ENCODE data around the gene GYG2. TPM values are rescaled to one million over a fixed set of nuclear protein-coding genes. Genes with fewer than 3 reads are reported as not detected.

GYG2 gene
- total and polyA plus RNA-seq, 2 of the 13 experiments (the other 11 are each of a cell fraction or from before 2014, with no cell fraction given), result 20.0 to 24.3 TPM

DNA sequence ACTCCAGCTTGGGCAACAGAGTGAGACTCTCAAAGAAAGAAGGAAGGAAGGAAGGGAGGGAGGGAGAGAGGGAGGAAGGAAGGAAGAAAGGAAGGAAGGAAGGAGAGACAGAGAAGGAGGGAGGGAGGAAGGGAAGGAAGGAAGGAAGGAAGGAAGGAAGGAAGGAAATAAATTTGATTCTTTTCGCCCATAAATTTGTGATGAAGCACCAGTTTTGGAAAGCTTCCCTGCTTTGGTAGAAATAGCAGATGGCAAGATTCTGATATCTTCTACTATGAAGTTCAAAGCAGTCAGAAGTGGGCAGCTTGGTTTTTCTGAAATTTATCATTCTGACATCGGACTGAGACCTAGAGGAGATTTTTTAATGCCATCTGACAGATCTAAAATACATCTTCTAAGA, 11.7 kb upstream of the GYG2 start (continued):
- TF ChIP-seq ZNF713 (CRISPR knock-in tag; IDR thresholded peaks at IDR 0.05) (no peak), SNAPC4 (CRISPR knock-in tag; IDR thresholded peaks at IDR 0.05) (no peak)

DNA sequence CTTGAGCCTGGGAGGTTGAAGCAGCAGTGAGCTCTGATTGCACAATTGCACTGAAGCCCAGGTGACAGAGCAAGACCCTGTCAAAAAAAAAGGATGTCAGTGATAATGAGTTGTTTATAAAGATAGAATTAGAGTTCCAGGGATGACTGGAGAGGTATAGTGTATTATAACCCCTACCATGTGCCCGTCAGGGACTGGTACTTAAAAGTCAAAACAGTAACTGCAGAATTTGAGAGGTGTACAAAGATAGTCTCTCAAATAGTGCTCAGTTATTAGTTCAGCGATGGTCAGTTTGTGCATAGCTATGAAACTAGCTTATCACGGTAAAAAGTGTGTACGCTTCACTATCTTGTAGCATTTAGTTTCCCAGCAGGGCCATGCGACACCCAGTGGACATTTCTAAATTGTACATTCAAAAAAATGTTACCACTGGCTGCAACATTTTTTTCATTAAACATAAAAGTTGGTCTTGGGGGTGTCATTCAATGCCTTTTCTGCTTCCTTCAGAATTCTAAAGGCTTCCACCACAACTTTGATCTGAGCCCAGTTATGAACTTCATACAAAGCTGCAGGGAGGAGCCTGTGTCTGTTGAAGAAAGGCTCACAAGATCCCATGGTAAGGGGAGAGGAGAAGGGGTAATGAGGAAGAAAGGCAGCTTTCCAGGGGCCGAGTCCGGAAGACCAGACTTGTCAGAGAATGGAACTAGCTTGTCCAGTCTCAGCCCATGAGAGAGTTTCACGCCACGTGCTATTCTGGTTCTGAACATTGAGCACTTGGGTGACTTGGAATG, 9.2 kb upstream of the GYG2 start:
- H3K27me3 ChIP-seq (ENCODE audit: control insufficient read depth in 1 of 2, insufficient read depth in 2 of 2, low read length in 2 of 2), result no peaks in the 10 kb centered on the region
- no peak overlapping the region for H3K27ac ChIP-seq (ENCODE audit: extremely low read length, insufficient read depth, low read length)
- H3K79me2 ChIP-seq (ENCODE audit: insufficient read depth, low read length), result no peaks in the 10 kb centered on the region
- no TSS peak for BruUV-seq (replicated peaks)
- intact Hi-C loops (cut with micrococcal nuclease; ENCODE audit: unreplicated experiment), result no loop called here
- in situ Hi-C loops (cut with HindIII; ENCODE audit: extremely low pct_ligation_motif_present, low pct_unique_long_range_greater_than_20kb), result loop anchor here (5.0 kb wide), 1 partner anchor 177 kb away; no protein-coding TSS in a partner anchor
- peaks cover 6% of the 10 kb centered on the region for H3K4me1 ChIP-seq (ENCODE audit: insufficient read depth, low read length)
- no peaks in the 10 kb centered on the region for H3K36me3 ChIP-seq (replicated peaks in 1 of 2; ENCODE audit: control insufficient read depth in 1 of 2, insufficient read depth in 2 of 2, low read length in 2 of 2)
- CTCF ChIA-PET (ENCODE audit: low intra/inter-chr PET ratio, low total read pairs), result no interaction called here
- no peaks in the 10 kb centered on the region for H3K9me3 ChIP-seq (ENCODE audit: low read length)
- no peaks in the 10 kb centered on the region for H4K20me1 ChIP-seq (ENCODE audit: insufficient read depth, low read length)
- POLR2A ChIA-PET, result no interaction called here
- no peak overlapping the region for H2AFZ ChIP-seq (ENCODE audit: low read length)
- H3K9ac ChIP-seq (ENCODE audit: insufficient read depth, low read depth, low read length), result no peak overlapping the region
- ATAC-seq, result peak; percentile 63
- H3K4me3 ChIP-seq (replicated peaks in 1 of 3; ENCODE audit: insufficient read depth in 1 of 3, low read depth in 2 of 3, low read length in 3 of 3), result no peak overlapping the region
- peak; percentile 9 for DNase-seq (ENCODE audit: low spot score)
- H3K4me2 ChIP-seq (ENCODE audit: low read depth, low read length), result peak overlapping the region; percentile 37
- WGBS (ENCODE audit: low lambda C conversion rate), result 9% methylated on average over 9 of the region's 9 CpGs
- FAIRE-seq, result peak; percentile 82
- TF ChIP-seq, protein P1, sequence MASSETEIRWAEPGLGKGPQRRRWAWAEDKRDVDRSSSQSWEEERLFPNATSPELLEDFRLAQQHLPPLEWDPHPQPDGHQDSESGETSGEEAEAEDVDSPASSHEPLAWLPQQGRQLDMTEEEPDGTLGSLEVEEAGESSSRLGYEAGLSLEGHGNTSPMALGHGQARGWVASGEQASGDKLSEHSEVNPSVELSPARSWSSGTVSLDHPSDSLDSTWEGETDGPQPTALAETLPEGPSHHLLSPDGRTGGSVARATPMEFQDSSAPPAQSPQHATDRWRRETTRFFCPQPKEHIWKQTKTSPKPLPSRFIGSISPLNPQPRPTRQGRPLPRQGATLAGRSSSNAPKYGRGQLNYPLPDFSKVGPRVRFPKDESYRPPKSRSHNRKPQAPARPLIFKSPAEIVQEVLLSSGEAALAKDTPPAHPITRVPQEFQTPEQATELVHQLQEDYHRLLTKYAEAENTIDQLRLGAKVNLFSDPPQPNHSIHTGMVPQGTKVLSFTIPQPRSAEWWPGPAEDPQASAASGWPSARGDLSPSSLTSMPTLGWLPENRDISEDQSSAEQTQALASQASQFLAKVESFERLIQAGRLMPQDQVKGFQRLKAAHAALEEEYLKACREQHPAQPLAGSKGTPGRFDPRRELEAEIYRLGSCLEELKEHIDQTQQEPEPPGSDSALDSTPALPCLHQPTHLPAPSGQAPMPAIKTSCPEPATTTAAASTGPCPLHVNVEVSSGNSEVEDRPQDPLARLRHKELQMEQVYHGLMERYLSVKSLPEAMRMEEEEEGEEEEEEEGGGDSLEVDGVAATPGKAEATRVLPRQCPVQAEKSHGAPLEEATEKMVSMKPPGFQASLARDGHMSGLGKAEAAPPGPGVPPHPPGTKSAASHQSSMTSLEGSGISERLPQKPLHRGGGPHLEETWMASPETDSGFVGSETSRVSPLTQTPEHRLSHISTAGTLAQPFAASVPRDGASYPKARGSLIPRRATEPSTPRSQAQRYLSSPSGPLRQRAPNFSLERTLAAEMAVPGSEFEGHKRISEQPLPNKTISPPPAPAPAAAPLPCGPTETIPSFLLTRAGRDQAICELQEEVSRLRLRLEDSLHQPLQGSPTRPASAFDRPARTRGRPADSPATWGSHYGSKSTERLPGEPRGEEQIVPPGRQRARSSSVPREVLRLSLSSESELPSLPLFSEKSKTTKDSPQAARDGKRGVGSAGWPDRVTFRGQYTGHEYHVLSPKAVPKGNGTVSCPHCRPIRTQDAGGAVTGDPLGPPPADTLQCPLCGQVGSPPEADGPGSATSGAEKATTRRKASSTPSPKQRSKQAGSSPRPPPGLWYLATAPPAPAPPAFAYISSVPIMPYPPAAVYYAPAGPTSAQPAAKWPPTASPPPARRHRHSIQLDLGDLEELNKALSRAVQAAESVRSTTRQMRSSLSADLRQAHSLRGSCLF (CRISPR knock-in tag; IDR thresholded peaks at IDR 0.05; ENCODE audit: borderline replicate concordance), result no peak
- TF ChIP-seq ZMYM4 (CRISPR knock-in tag; IDR thresholded peaks at IDR 0.05), result no peak
- TF ChIP-seq YEATS4 (CRISPR knock-in tag; IDR thresholded peaks at IDR 0.05; ENCODE audit: borderline replicate concordance), result no peak
- TF ChIP-seq STAG1 (CRISPR knock-in tag; IDR thresholded peaks at IDR 0.05), result peak; percentile 67
- TF ChIP-seq, protein P2, sequence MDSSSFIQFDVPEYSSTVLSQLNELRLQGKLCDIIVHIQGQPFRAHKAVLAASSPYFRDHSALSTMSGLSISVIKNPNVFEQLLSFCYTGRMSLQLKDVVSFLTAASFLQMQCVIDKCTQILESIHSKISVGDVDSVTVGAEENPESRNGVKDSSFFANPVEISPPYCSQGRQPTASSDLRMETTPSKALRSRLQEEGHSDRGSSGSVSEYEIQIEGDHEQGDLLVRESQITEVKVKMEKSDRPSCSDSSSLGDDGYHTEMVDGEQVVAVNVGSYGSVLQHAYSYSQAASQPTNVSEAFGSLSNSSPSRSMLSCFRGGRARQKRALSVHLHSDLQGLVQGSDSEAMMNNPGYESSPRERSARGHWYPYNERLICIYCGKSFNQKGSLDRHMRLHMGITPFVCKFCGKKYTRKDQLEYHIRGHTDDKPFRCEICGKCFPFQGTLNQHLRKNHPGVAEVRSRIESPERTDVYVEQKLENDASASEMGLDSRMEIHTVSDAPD (CRISPR knock-in tag; IDR thresholded peaks at IDR 0.05), result no peak
- TF ChIP-seq, protein P3, sequence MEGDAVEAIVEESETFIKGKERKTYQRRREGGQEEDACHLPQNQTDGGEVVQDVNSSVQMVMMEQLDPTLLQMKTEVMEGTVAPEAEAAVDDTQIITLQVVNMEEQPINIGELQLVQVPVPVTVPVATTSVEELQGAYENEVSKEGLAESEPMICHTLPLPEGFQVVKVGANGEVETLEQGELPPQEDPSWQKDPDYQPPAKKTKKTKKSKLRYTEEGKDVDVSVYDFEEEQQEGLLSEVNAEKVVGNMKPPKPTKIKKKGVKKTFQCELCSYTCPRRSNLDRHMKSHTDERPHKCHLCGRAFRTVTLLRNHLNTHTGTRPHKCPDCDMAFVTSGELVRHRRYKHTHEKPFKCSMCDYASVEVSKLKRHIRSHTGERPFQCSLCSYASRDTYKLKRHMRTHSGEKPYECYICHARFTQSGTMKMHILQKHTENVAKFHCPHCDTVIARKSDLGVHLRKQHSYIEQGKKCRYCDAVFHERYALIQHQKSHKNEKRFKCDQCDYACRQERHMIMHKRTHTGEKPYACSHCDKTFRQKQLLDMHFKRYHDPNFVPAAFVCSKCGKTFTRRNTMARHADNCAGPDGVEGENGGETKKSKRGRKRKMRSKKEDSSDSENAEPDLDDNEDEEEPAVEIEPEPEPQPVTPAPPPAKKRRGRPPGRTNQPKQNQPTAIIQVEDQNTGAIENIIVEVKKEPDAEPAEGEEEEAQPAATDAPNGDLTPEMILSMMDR (CRISPR knock-in tag; IDR thresholded peaks at IDR 0.05), result peak; percentile 60
